Epithelial cell of proximal tubule (primary cell): ENCODE data around the gene FOLH1. TPM values are rescaled to one million over a fixed set of nuclear protein-coding genes. Genes with fewer than 3 reads are reported as not detected.
"Not testable (repeated sequence)": the region's sequence is repeated elsewhere in the genome, so short reads cannot be mapped to it uniquely, and the experiment has no call there.

Source experiments
- DNase-seq: peaks from one replicate; pipeline ENCODE4 v3.0.0-alpha.2; 2011; ENCODE audit warnings: low read depth
- H3K4me3 ChIP-seq: 2 replicates; pipeline ENCODE4 v1.5.1; 2011; ENCODE audit warnings: low read depth, mild to moderate bottlenecking, low read length
- CTCF ChIP-seq: conservative IDR thresholded peaks from 2 replicates; pipeline ENCODE4 v1.5.1; 2012; ENCODE audit warnings: low read depth, mild to moderate bottlenecking, low read length
- total RNA-seq: library from RNA; depleted of rRNA; stranded (reverse); fragments of >200 nt; gene quantifications from 2 replicates; pipeline ENCODE4 v1.2.3, GENCODE V29; 2015

Gene FOLH1
- total RNA-seq, 1 donor from 2014 or later, result not detected

- no peak overlapping the region for H3K4me3 ChIP-seq
- DNase-seq, result no peak
- TF ChIP-seq CTCF, result no peak
Observed at GRCh38 chr11:49221112-49221511, 12.7 kb upstream of the FOLH1 start.

DNA sequence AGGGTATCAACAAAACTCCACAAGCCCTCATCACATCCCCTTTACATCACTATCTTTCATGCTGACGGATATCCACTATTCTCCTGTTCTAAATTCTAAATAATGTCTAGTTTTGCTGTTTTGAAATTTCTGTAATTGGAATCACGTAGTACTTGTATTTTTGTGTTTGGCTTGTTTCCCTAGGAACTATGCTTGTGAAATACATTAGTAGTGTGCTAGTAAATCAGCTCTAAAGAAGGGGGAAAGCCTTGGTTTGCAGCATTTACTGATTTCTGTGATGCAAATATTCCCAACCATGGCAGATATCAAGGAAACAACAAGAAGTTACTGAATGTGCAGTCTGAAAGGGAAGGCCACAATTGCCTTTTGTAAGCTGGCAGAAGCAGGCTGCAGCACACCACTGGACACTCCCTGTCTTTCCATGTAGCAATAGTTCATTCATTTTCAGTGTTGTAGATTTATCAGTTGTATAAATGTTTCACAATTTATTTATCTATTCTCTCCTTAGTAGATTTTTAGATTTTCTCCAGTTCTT, 4.7 kb upstream of the FOLH1 start:
- DNase-seq, result no peak
- TF ChIP-seq CTCF, result no peak
- no peak overlapping the region for H3K4me3 ChIP-seq

DNA sequence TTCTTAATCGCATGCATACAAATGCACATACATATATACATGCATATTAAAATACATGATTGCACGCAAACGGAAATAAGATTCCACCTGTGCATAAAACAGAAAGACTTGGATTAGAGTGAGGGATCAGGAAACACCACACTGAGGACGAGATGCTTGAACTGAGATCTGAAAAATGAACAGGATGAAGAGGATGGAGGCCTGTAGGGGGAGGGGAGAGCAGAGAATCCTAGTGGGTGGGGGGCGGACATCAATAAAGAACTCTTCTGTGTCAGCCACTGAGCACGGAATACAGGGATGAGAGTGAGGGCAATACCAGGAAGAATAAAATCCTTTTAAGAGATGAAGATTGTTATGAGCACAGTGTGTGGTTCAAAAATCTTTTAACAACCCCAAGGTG, 1.4 kb downstream of the FOLH1 start:
- not testable (repeated sequence) for DNase-seq, H3K4me3 ChIP-seq

DNA sequence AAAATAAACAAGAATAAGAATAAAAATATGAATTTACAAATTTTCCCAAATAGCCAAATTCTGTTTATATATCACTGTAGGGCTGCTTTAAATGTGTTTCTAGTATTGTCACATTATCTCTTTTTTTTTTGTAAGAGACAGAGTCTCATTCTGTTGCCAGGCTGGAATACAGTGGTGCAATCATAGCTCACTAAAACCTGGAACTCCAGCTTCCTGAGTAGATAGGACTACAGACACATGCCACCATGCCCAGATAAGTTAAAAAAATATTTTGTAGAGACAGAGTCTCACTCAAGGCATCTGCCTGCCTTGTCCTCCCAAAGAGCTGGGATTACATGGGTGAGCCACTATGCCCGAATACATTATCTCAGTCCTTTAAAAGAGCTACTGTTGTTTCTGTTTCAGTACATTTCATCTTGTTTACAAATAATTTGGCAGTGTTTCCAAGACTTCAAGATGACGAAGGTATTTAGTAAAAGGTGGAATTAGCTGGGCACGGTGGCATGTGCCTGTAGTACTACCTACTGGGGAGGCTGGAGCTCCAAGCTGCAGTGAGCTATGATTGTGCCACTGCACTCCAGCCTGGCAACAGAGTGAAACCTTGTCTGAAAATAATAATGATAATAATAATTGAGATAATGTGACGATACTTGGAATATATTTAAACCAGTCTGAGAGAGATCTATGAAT, 6.0 kb downstream of the FOLH1 start:
- DNase-seq, result no peak
- no peak overlapping the region for H3K4me3 ChIP-seq
- no peak for TF ChIP-seq CTCF

GRCh38 chr11:49196775-49197174, 11.6 kb downstream of the FOLH1 start:
- not testable (repeated sequence) for DNase-seq, H3K4me3 ChIP-seq

- not testable (repeated sequence) for DNase-seq, H3K4me3 ChIP-seq
Observed at GRCh38 chr11:49196002-49196401, 12.4 kb downstream of the FOLH1 start.

DNA sequence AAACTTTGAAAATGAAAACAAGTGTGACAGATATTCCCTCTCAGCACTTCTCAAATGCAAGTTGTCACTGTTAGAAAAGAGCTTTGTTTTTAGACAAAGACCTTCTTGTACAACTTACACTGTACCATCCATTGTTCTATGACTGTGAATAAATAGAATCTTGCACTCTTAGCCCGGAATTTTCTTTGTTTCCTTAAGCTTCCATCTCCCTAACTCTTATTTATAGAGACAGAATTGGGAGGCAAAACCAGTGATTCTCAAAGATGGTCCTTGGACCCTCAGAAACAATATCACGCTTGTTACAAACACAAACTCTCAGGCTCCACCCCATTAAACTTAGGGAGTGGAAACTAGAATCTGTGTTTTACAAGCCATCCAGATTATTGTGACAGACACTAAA, 18.1 kb downstream of the FOLH1 start:
- DNase-seq, H3K4me3 ChIP-seq: not testable (repeated sequence)

- not testable (repeated sequence) for DNase-seq, H3K4me3 ChIP-seq
Observed at GRCh38 chr11:49186225-49186624, 22.2 kb downstream of the FOLH1 start.

- DNase-seq, H3K4me3 ChIP-seq: not testable (repeated sequence)
Observed at GRCh38 chr11:49185597-49185996, 22.8 kb downstream of the FOLH1 start.

- DNase-seq, H3K4me3 ChIP-seq: not testable (repeated sequence)
Observed at GRCh38 chr11:49184756-49185155, 23.6 kb downstream of the FOLH1 start.

DNA sequence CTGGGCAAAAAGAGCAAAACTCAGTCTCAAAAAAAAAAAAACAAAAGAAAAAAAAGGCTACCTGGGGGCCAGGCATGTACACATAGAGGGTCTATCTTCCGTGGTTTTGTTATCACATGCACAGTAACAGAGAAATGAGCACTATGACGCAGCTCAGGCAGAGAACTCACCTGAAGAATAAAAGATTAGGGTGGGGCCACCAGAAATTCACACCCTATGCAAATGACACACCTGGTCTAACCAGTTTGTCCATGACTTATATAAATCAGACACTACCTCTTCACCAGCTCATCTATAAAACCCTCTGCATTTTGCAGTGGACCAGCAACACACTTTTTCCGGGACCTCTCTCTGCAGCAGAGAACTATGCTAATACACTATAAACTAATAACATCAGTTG, 30.5 kb downstream of the FOLH1 start:
- not testable (repeated sequence) for DNase-seq, H3K4me3 ChIP-seq

GRCh38 chr11:49175378-49175777, 33.0 kb downstream of the FOLH1 start:
- not testable (repeated sequence) for H3K4me3 ChIP-seq, DNase-seq

GRCh38 chr11:49174691-49175366, 33.6 kb downstream of the FOLH1 start:
- not testable (repeated sequence) for H3K4me3 ChIP-seq, DNase-seq

DNA sequence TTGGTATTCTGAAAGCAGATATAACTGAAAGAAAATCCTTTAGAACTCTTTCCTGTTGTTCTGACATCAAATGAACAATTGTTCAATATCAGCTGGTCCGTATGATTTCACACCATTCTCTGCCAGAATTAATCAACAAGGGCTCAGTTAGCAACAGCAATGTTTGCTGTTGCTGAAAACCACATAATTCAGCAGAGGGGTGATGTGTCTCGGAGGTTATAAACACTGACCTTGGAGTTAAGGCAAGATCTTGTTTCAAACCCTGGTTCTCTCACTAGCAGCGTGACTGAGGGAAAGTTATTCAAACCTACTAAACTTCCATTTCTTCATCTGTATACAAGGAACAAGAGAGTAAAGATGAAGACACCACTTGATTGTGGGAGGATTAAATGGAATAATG, 36.8 kb downstream of the FOLH1 start:
- DNase-seq, H3K4me3 ChIP-seq: not testable (repeated sequence)
